Colon (tissue), 2 donors: ENCODE results near the gene HMG20B.

Experiments
- FAIRE-seq: peaks from 2 replicates; lab custom pipeline; 2012; peaks lifted over from hg19 to GRCh38; lab: Jason Lieb, UNC
- donor health status: control.
- donor health status: control.

Gene HMG20B

GRCh38 chr19:3622224-3622623, 49.5 kb downstream of the HMG20B start:
- no peak for FAIRE-seq

DNA sequence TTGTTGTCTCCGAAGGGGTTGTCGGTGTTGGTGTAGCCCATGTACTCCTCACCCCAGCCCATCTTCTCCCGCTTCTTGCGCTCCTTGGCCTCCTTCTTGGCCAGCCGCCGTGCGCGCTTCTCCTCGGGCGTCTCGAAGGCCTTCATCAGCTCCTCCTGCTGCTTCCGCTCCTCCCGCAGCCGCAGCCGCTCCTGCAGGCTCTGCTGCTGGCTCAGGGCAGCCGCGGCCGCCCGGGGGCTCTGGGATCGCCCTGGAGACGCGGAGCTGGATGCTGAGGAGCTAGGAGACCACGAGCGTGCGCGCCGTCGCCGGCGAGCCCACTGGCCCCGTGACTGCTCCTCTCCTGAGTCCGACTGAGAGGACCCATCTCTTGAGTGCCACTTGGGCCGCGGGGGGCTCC, 51.0 kb downstream of the HMG20B start:
- FAIRE-seq: no peak

DNA sequence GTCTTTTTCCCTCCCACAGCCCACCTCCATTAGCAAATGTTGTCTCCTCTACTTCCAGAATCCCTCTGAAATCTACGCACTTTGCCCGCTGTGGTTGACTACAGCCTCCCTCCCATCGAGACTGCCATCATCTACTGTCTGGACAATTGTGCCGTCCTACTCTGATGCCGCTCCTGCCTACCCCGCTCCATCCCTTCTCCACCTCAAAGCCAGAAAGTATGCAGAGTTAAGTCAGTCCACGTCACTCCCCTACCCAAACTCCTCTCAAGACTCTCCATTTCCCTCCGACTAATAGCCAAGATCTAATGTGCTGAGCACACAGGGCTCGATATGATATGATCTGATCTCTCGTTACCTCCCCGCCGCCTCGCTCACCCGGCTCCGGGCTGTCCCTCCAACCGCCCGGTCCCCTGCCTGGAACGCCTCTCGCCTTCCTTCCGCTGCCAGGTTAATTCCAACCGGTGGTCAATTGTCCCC, 53.3 kb downstream of the HMG20B start:
- FAIRE-seq: no peak

DNA sequence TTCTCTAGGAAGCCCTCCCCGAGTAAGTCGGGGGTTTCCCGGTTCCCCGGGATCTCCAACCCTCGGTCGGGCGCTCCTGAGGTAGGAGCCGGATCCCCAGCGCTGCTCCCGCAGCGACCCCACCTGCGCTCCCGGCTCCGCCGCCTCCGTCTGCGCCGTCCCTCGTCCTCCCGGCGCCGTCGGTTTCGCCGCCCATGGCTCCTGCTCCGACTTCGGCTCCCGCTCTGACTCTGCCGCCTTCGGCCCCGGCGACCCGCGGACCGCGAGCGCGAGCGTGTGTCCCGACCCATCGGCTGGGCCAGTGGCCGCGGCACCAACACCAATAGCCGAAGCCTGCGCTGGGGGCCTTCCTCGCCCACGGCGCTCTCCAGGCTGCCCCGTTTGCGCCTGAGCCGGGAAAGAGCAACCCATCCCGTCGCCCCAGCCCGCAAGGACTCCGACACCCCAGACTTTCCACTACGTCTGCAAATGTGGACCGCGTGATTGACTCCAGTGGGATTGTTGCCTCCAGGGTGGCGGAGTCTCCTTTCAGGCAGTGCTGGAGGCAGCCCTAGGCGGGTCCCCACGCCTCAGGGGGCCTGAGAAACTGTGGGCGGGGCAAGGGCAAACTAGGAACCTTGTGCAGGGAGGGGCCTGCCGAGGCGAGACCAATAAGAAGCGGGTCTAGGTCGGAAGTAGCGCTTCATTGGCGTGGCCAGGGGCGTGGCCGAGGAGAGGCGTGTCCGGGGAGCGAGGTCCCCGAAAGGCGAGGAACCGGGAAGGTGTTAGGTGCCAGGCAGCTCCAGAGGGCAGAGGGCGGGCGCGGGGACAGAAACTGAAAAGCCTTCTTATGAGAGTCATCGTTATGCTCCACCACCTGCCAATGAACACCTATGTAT, 54.0 kb downstream of the HMG20B start, which contains the start of gene CACTIN:
Gene CACTIN (minus strand): TSS at position 318 of the 878 bp plus-strand sequence. CDS start 28 bp downstream, at position 290.
- FAIRE-seq: peak; percentile 88

DNA sequence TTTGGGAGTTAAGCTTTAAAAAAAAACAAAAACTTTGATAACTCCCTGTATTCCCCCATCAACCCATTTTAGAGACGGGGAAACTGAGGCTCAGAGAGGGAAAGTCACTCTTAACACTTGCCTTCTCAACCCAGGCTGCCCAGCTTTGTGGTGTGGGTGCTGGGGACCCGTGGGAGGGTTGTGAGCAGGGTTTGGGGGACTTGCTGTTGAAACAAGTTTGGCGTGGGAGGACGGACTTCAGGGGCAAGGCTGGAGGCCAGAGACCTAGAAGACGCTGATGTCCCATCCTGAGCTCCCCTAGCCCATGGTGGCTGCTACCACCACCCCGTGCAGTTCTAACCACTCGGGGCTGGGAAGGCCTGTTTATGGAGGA, 54.6 kb downstream of the HMG20B start:
- no peak for FAIRE-seq
